CD4-positive, alpha-beta T cell treated with Interleukin-4 for 4 hours (primary cell): ENCODE results near the gene SCAPER.
"Not testable (repeated sequence)": the region's sequence is repeated elsewhere in the genome, so short reads cannot be mapped to it uniquely, and the experiment has no call there.

Experiments
- DNase-seq: peaks from one replicate; pipeline ENCODE4 v3.0.0-alpha.2; 2020

SCAPER gene

DNA sequence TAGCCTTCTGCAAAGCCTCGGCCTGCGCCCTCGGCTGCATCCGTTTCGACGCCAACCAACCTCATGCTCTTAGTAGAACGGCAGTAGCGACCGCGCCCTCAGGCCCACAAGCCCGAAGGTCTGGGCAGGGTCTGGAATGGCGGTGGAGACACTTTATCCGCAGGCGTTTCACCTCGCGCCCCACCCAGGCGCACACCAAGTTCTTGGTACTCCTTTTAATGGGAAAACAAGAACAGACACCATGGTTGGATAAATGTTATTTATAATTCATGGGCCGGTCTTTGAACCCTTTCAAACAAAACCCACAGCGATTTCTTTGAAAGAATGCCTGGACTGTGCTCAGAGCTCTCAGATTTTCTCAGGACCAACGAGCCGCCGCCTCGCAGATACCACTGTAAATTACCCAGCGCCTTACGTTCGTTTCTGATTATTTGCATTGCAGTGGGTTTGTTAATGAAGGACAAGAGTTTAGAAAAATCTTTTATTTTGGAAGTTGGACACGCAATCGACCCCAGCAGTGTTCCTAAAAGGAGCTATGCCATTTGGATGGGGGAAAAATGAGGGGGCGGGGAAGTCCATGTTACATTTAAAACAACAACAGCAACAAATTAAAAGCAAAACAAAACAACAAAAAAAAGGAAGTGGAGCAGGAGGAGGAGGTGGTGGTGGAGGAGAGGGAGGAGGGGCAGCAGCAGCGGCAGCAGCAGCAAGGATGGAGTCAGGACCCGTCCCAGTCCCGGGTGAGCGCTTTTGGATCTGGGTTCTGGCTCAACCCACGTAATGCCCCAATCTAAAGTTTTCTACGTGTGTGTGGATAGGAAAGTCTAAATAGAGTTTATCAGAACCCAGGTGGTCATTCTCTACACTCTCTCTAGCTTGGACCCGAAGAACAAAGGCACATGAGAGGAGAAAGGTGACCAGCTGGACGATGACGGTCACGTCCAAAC lies 569.6 kb downstream of the SCAPER start:
- no peak for DNase-seq

DNA sequence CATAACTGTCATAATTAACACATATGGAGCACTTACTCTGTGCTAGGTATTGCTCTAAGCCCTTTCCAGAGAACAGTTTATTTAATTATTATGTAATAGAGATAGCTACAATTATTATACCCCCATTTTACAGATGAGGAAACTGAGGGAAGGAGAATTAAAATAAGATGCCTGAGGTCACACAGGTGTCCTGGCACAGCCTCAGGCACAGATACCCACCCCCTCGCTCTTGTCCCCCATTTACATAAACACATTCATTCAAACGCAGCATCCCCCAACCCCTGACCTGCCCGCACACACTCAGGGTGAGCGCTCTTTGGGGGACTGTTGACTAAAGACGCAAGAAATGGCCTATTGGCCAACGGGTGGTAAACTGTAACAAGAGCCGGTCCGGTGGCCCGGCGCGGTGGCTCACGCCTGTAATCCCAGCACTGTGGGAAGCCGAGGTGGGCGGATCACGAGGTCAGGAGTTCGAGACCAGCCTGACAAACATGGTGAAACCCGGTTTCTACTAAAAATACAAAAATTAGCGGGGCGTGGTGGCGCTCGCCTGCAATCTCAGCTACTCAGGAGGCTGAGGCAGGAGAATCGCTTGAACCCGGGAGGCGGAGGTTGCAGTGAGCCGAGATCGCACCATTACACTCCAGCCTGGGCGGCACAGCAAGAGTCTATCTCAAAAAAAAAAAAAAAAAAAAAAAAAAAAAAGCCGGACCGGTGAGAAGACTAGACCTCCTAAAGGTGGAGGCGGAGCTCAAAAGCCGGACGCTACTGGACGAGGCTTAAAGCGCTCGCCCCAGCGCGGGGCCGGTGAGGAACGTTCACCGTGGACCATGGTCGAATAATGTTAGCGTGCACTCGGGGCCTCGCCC lies 570.5 kb downstream of the SCAPER start:
- no peak for DNase-seq

DNA sequence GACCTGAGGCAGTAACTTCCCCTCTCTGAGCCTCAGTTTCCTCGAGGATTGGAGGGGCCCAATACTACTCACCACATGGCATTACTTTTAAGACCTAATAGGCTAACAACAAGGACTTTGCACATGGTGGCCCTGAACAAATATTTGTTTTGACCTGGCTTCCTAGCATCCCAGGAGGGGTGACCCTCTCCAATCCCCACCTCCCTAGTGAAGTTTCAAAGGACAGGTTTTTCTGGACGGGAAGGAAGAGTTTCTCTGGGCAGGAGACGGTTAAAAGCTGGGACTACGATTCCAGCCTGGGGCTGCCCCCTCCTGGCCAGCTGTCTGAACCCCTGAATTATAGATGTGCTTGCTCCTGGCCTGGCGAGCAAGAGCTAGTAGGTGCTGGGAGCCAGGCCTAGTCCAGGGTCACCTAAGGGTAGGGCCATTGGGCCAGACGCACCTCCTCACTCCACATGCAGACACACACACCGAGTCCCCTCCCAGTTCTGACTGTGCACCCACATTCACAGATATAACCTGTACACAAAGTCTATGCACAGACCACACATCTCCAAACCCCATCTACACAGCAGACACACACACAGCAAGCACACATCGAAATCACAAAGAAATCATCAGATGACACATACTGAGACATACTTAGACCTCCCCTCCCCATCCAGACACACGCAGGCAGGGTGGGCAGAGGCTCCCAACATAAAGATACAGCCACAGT lies 571.3 kb downstream of the SCAPER start:
- no peak for DNase-seq

DNA sequence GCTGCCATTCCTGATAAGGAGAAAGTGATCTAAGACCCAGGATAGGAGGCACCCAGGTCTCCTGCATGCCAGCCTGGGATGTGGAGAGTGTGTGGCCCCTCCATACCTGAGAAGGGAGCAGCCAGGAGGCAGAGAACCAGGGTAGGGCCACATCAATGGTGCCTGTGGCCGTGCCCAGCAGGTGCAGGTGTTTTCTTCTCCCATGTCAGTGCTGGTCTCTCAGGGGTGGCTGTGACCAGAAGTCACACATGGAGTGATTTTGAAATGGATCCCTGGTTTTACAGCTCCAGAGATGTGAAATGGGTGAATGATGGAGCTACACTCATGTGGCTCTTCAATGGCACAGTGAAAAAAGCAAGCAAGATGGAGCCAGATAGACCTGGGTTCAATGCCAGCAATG lies 571.8 kb downstream of the SCAPER start:
- DNase-seq = no peak

DNA sequence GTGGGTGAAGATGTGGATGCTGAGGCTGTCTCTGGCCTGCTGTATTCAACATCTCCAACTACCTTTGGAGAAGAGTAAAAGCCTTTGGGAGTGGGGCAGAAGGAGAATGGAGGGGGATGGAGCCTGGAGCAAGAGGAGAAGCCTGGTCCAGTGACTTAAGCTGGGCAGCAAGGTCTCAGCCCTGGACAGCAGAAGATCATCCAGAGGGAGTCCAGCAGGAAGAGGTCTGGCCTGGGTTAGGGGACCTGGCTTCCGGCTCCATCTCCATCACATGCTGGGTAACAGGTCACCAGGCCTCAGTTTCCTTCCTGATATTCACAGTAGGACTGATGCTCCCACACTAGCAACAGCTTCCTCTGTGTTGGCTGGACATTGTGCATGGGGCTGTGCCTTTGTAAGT lies 572.3 kb downstream of the SCAPER start:
- DNase-seq = no peak

DNA sequence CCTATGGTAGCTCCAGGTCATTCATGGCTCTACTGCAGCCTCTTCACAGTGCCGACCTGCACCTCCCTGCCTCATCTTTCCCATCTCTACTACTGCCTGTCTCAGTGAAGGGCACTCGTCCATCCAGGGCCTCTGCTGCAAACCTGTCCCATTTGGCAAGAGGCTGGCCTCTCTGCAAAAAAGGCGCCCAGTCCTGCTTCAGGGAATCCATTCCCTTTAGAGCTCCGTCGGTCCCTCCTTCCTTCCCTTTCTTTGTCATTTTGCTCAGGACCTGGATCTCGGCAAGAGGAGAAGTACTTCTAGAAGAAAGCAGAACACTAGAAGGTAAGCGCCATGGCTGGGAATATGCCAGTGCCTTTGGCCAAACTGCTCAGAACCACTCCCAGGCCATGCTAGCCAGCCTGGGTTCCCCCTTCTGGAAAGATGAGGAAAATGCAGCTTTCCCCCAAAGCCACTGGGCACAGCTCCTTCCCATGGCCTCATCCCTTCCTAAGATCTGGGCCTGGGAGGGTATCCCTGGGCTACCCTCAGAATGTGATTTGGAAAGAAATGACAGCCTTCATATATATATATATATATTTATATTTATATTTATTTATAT lies 575.0 kb downstream of the SCAPER start:
- no peak for DNase-seq

DNA sequence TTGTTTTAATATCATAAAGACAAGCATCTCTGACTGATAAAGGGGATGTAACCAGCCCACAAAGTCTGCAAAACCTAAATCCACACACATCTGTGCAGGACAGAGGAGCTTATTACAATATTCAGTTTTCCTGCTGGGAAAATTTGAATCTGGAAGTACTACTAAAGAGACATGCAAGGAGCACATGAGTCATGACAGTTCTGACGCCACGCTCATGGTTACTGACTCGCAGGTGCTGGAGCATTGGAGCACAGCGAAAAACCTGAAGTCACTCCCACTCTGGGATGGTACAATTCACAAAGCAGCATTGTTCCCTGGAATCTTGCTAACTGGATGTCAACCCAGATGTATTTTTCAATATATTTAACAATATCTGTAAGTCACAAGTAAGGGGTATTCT lies 576.2 kb downstream of the SCAPER start:
- DNase-seq = no peak

DNA sequence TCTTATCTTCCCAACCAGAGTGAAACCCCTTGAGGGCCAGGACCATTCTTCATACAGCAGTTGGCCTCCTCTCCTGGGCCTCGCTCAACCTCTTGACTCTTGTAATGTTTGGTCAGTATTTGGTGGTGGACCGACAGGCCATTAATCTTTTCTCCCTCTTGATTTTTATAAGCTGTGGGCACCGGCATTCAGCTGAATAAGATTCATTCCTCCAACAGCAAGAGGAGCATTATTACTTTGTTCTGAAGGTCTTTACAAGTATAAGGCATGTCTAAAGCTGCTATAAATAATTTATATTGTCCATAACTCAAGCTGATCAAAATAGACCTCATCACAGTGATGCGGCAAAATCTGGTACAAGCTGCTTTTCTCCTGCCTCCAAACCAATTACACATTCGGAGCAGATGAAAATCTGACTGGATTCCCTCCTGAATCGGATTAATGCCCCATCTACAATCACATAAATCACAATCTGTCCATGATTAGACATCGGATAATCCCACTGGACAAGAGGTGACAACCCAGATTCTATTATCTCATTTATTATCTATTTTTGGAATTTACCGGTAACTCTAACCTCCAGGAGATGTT lies 576.9 kb downstream of the SCAPER start:
- no peak for DNase-seq

DNA sequence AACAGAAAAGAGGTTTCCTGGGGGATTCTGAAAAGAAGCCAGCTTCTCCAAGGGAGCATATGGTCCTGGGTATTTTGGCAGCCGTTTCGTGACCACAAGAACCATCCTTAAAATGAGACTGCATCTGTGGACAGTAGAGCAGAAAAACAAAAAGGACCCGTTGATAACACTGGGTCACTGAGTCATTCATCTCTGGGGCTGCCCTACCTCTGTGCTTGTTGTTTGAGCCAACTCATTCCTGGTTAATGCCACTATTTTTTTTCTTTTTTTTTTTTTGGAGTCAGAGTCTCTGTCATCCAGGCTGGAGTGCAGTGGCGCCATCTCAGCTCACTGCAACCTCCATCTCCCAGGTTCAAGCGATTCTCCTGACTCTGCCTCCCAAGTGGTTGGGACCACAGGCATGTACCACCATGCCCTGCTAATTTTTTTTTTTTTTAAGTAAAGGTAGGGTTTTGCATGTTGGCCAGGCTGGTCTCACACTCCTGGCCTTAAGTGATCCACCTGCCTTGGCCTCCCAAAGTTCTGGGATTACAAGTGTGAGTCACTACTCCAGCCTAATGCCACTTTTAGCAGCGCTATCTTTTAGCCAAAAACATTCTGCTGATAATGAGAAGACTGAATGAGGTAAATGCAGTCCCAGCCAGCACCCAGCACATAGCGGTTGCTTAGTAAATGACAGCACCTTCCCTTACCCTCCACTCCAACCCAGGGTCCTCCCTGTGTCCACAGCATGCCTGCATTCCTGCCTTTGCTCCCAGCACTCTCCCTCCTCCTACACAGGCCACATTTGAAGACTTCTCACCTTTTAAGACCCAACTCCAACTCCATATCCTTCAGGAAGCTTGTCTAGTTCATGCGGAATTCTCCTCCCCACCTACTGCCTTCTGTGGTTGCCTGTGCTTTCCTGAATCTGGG lies 577.7 kb downstream of the SCAPER start:
- no peak for DNase-seq

DNA sequence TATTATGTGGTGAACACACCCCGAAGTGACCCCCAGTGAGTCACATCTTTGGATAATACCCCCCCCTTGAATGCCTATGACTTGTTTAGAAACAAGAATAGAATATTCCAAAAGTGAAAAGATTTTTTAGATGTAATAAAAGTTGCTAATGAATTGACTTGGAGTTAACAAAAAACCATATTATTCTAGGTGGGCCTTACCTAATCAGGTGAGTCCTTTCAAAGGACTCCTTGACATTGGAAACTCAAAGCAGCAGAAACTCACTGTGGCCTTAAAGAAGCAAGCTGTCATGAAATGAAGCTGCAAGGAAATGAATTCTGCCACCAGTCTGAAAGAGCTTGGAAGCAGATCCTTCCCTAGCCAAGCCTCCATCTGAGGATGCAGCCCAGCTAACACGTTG lies 579.4 kb downstream of the SCAPER start:
- DNase-seq = no peak

DNA sequence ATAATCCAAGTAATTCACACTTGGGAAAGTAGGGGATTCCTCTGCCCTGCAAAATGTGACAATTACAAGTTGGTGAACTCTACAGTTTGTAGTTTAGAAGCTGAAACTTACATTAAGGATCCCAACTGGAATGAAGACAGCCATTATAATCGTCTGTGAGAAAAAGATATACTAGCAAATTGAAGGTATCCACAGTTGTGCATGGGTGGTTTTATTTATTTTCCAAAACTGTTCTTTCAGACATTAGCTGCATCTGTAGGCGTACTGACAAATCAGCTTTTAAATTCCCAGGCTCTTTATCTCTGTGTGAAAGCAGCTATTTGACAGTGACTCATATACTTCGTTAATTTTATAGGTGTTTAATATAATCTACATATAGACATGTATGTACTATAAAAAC lies 581.1 kb downstream of the SCAPER start:
- DNase-seq = no peak

DNA sequence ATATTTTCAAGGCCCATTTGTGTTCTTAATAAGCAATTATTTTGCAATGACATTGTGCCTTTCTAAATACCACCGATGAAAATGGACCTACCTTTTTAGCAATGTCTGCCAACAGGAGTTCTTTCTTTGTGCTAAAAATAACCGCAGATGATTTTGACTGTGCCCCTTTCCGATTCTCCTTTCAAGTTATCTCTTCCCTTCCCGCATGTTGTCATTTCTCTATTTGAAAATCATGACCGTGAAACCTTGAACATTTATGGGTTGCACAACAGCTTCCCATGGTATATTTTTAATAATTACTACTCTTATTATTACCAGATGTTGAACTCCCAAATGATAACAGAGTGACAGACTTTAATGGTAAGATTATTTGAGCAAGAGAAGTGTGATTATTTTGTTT lies 583.5 kb downstream of the SCAPER start:
- DNase-seq = no peak

DNA sequence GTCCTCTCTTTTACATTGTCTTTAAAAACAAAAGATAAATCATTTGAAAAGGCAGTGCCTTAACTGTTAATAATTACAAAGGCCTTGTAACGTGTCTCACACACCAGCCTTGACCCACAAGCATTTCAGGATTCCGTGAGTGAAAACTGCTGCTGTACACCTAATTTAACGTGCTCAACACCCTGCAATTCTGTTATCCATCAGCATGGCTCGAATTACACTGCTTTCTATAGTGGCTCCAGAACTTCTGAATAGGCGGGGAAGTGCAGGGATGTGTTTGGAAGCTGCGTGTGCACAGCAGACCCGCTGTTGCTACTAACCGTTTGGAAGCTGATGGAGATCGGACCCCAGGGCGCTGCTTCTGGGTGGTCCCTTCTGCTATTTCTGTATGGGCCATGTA lies 584.0 kb downstream of the SCAPER start:
- DNase-seq = no peak

DNA sequence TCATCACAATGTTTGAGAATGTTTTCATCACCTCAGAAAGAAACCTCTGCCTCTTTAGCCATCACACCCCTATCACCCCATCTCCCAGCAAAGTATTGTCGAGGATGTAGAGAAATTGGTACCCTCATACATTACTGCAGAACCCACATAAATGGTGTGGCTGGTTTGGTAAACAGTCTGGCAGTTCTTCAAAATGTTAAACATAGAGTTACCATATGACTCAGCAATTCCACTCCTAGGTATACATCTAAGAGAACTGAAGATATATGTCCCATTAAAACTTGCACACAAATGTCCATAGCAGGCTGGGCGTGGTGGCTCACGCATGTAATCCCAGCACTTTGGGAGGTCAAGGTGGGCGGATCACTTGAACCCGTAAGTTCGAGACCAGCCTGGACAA lies 585.1 kb downstream of the SCAPER start:
- no peak for DNase-seq

DNA sequence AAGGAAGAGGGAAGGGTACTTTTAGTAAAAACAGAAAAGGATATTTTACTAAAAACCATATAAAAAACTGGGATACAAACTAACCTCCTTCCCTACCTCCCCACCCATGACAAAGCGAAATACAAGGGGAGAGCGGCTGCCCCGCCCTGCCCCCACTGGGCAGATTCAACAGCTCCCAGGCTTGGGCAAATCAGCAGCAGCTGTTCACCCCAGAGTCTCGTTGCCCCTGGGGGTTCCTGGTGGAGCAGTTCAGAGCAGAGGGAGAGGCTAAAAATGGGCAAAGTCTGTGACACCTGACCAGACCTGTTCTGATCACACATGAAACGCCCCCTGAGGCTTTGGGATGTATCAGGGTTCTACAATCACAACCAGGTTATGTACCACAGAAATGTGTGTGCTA lies 591.4 kb downstream of the SCAPER start:
- DNase-seq = no peak

DNA sequence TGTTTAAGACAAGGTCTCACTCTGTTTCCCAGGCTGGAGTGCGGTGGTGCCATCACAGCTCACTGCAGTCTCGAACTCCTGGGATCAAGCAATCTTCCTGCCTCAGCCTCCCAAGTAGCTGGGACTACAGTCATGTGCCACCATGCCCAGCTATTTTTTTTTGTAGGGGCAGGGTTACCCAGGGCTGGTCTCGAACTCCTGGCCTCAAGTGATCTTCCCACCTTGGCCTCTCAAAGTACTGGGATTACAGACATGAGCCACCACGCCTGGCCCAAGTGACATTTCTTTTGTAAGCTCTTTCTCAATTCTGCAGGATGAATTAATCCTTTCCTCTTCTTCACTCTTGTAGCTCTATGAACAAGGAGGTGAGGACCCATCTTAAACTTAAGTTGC lies 592.0 kb downstream of the SCAPER start:
- not testable (repeated sequence) for DNase-seq

DNA sequence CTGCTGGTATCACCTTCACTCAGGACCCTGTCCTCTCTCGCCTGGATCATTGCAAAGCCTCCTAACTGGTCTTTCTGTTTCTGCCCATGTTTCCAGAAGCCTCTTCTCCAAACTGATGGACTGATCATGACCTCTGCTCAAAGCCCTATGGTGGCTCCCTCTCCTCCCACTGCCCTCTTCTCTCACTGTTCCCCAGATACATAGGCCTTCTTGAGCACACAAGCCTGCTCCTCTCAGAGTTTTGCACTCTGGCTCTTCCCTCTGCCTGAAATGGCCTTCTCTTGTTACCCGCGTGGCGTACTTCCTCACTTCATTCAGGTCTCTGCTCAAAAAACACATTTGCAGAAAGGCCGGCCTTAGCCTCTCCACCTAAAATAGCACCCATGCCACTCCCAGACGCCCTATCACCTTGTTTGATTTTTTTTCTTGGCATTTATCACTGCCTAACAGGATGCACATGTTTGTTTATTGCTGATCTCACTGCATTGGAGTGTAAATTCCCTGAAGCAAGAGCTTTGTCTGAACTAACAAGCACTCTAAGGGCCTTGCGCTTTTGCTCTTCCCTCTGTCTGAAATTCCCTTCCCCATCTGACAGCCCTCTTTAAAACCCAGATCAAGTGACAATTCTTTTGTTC lies 592.5 kb downstream of the SCAPER start:
- no peak for DNase-seq

DNA sequence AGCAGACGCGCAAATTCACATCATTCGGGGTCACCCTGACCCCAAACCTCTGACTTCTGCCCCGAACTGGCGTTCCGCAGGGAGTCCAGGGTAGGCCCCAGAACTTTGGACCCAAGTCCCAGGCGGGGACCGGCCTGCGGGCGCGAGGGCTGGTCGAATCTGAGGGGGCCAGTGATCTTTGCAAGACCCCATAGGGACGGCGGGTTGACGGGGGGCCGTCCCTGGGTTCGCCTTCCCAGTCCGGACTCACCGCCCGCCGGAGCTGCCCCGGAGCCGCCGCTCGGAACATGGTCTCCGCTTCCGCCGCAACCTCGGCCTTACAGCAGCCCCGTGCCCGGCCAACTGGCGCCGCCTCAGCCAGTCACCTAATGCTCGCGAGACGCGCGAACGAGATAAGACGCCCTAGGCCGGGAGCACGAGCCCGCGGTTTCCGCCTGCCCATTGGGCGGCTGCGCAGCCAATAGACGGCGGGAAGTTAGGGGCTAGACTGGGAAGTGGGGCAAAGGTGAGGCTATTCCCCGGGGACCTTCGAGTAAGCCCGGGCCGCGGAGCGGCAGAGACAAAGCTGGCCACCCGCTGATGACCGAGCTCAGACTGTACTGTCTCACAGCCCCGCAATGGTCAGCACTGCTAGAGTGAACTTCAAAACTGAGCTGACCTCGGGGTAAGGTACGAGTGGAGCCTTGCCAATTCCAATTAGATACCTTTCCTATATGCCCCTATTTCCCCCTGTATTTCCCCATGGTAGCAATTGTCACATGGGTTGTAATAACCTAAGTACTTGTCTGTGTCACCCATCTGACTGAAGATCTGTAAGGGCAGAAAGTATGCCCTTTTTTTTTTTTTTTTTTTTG lies 593.8 kb downstream of the SCAPER start, which contains the start of gene ETFA:
Gene ETFA (minus strand): TSS at position 370 of the 854 bp plus-strand sequence. CDS start 81 bp downstream, at position 289.
- peak; percentile 90 for DNase-seq

DNA sequence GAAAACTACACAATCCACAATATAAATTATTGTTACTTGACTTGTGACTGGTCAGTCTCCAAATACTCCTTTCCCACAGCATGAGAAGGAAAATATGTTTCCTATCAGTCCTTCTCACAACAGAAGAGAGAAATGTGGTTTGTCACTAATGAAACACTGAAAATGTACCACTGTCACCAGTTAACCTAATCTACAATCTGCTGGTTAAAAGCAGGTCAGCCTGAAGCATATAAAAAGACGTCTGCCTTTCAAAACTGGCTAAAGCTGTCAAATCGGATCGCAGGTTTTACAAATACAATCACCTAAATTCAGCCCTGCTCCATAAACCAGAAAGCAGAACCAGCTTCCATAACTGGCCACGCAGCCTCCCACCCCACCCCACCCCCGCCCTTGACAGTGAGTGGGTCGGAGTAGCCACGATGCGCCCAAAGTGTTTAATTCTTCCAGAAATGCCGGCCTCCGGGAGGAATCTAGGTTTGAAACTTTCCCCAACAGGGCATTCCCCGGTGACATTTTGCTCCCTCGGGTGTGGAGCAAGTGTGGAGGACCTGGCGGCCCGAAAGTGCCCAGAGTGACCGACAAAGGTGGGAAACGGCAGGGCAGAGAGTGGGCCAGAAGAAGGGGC lies 594.6 kb downstream of the SCAPER start:
- DNase-seq = no peak
